ENCODE data around the gene RPS6KC1.

The RPS6KC1 gene

DNA sequence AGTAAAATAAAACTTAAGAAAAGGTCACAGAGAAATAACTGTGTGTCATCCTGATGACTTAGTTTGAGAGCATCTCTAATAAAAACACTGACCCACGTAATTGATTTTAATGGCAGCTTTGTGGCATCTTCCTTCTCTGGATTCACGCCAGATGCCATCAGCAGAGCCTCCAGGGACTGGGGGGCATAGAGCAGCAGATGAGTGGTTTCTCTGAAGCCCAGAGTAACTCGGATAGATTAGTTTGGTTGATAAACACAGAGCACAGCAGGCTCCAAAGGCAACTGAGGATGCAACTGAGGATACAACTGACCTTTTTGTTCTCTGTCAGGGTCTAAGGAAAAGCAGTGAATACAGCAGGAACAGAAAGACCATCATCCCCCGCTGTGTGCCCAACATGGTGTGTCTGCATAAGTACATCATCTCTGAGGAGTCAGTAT, 180.8 kb downstream of the RPS6KC1 start:
- DNase-seq (ENCODE audit: low read depth): no peak

DNA sequence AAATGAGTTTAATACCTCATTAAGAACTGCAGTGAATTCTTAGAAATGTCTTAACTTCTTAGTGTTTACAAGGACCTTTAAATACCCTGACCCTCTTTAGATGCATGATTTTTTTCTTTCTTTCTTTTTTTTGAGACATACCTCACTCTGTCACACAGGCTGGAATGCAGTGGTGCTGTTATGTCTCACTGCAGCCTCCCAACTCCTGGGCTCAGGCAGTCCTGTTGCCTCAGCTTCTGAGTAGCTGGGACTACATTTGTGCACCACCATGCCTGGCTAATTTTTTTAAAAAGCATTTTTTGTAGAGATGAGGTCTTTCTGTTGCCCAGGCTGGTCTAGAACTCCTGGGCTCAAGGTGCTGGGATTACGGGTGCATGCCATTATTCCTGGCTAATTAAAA, 191.8 kb downstream of the RPS6KC1 start:
- DNase-seq (ENCODE audit: low read depth): no peak

DNA sequence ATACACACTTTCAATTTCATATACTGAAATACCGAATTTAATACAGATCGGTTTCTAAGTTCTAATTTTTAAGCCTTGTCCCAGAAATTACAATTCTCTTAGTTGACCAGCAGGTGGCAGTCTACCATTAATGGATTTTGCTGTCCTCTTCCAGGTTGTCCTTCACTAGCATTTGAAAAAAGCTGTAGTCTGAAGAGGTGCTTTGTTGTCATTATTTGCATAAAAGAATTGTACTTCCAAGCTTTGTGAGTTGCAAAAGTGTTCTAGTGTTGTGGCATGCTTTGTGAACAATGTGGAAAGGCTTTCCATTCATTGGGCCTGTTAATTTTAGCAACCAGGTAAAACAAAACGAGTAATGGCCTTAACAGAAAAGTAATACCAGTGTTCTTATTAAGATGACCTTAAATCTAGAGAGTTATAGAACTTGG, 193.6 kb downstream of the RPS6KC1 start:
- DNase-seq (ENCODE audit: low read depth): no peak

DNA sequence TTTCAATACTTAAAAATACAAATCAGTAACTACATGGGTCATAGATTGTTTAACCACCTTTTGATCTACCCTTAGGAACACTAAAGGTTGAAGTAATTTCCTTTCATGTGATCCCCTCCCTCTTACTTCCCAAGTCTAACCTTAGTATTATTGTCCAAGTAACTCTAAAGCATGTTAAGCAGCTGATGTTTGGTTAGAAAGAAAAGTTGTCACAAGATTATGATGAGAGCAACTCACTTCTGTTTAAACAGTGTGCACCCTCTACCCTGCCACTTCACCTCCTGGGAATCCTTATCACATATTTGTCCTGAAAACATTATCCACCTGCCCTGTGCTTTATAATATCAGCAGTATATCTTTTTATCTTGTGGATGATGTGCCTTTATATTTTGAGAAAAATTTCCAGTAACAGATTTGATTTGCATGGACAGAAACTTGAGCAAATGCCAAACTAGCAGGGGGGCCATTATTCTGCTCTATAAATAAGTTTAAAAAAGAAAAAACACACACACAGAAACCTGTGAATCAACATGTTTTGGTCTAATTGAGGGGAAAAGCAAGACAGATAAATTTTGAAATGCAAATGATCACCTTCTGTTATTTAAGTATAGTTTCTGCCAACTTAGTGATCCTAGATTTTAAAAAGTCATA, 194.3 kb downstream of the RPS6KC1 start:
- DNase-seq (ENCODE audit: low read depth): no peak

DNA sequence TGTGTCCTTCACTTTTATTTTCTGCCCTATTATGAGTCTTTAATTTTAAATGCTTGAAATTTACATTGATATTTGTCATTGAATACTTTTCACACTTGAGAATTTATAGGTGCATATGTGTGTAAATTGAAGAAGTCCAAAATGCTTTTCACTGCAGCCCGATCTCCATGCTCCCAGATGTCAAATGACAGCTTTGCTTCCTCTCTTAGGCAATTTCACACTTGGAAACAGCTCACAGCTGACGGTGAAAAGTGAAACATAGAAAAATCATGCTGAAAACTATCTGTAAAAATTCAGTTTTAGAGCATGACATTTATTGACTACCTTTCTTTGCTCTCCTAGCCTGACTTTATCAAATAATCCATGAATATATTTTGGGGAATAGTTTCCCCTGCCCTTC, 196.0 kb downstream of the RPS6KC1 start:
- no peak for DNase-seq (ENCODE audit: low read depth)

DNA sequence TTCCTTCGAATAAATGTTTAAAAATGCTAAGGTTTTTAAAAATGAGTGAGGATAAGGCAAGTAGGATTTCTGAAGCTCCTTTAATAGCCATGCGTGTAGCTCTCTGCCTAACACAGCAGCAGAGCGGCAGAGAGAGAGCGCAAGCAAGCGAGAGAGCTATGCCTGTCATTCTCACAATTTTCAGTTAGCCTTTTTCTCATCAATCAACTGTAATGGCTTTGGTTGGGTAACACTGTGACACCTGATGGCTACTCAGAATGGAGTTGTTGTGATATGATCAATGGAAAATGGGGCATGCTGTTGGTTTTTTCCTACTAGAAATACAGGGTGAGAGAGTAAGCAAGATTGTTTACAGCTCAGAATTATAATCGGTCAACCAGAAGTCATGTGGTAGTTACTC, 198.4 kb downstream of the RPS6KC1 start:
- DNase-seq (ENCODE audit: low read depth): no peak

DNA sequence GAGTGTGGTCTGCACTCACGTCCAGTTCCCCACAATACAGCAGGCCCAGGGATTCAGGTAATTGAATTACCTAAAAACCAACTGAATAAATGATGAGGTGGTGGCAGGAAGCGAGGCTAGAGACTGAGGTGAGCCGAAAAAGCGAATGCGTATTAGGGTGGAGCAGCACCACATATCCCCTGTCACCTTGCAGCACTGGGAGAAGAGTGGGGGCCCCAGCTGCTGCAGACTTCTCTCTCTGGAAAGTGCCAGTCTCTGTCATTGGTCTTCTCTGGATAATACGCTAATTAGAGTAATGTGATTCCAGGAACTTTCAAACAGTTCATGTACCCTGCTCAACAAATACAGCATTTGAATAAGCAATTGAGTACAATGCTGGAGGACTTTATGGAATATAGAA, 199.0 kb downstream of the RPS6KC1 start:
- no peak for DNase-seq (ENCODE audit: low read depth)

DNA sequence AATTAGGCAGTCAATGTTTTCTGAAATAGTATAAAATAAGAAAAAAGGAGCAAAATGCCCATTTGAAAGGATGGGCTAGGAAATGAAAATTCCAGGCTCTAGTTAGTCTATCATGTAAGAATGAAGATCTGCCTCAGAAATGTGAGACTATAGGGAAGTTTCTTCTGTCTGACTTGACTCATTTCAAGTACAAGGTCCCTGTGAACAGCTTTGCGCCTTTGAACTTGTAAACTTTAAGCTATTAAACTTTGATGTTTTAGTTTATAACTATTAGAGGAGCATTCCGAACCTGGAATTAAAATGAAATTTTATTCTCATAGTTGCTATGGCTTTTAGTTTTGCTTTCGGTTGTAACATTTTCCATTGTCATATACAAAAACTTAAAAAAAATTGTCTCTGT, 199.4 kb downstream of the RPS6KC1 start:
- DNase-seq (ENCODE audit: low read depth): no peak

DNA sequence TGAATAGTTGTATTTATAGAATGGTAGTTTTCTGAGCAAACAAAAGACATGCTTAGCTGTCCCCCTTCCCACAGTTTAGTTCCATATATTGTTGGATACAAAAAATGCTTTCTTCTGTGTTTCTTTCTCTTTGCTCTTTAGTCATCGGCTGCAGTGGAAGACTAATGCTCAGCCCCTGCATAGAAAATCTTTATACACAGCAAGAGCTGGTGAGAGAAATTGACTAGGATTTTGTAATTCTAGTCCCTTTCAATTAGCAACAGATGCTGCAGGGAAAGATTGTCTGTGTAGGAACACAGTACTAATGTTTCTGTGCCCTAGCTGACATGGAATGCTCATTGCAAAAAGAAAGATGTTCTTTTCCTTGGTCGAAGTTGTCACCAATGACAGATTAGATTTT, 200.9 kb downstream of the RPS6KC1 start:
- no peak for DNase-seq (ENCODE audit: low read depth)

DNA sequence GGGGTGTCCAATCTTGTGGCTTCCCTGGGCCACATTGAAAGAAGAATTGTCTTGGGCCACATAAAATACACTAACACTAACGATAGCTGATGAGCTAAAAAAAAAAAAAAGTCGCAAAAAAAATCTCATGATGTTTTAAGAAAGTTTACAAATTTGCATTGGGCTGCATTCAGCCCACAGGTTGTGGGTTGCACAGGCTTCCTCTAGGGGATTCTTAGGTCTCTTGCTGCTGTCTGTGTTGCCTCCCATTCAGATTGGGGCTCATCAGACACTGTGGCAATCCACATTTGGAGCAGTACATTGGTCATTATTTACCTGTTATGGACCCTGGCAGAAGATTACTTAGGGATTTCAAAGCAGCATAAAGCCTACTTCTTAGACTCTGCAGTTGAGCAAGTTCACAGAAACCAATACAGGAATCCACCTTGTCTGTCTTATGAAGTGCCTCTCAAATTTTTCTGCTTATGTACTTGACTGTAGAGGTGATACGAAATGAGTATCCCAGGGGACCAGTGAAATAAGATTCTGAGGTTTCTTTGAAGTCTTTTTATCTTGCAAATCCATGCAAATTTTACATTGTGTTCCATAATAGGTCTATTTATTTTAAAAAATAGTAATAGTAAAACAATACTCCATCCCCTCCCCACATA, 205.5 kb downstream of the RPS6KC1 start:
- no peak for DNase-seq (ENCODE audit: low read depth)

DNA sequence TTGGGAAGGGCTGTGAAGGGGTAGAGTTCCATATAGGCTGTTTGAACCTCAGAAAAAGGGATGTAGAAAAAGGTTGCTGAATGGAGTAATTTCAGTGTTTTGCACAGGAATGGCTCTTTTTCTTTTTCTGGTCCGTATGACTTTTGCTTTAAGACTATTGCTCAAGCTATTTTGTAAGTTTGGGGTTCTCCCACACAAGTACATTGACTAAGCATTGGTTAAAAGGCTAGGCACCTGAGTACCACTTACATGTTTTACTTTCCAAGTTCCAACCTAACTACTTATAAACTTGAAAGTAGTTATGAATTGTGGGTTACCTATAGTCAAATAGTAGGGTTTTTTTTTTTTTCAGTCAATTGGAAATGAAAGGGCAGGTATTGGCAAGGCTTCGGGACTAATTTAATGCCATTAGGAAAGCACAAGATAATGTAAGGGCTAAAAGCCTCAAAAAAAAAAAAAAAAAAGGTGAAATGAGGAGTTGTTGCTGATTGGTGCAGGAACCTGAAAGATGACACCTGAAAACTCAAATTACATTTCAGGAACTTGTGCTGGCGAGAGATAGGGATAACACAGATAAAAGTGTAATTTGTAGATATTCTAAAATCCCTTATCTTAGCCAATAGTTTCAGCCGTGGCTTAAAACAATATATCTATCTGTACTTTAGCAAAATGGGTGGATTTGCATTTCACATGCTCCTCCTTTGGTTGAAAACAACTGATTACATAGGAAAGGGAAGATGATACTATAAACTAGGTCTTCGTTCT, 209.5 kb downstream of the RPS6KC1 start:
- no peak for DNase-seq (ENCODE audit: low read depth)

DNA sequence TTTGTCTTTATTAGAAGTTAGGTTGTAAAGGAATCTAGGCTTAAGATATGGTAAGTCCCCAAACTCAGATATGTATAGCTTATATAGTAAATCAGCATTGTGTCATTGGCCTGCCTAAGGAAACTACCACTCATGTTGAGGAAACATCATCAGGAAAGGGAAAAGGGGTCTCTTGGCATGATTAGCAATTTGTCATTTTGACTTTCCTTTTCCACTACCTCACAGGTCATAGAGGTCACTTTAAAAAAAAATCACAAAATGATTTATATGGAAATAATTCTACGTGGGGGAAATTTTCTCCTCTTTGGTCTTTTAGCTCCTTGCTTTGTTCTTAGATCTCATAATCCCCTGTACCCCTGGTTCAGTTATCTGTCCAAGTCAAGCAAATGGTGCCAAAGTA, 213.5 kb downstream of the RPS6KC1 start:
- no peak for DNase-seq (ENCODE audit: low read depth)

DNA sequence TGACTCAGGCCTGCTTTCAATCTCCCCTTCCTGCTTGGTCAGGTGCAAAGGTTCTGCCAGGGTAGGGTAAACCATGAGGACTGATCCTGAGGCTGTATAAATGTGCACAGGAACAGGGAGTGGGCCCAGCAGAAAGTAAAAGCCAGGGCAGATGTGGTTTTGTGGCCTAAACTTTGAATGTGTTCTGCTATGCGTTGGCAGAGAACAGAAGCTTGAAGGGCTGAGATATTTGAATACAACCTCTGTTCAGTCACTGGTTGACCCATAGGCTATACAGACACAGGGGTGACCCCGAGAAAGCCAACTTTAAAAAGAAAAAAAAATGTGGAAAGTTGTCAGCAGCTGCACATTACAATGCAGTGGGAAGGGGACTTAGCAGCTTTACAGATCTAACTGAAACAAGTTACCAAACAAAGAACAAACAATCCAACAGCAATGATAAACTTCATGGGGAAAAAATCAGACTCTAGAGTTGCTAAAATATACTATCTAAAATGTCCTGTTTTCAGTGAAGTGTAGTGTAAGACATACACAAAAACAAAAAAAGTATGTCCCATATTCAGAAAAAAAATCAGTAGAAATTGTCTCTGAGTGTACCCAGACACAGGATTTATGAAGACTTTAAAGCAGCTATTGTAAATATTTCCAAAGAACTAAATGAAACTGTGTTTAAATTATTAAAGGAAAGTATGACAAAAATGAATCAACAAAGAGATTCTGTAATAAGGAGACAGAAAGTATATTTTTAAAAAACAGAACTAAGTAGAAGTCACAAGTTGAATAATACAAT, 216.1 kb downstream of the RPS6KC1 start:
- no peak for DNase-seq (ENCODE audit: low read depth)

DNA sequence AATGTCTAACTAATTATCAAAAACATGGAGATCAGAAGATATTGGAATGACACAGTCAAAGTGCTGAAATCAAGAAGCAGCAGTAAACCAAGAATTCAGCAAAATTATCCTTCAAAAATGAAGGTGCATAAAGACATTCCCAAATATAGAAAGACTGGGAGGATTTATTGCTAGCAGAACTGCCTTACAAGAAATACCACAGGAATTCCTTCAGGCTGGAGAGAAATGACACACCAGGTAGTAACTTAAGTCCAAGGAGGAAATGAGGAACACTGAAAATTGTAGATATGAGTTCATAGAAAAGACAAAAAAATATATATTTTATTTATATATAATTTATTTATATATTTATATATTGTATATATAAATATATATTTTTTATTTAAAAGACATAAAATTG, 217.2 kb downstream of the RPS6KC1 start:
- no peak for DNase-seq (ENCODE audit: low read depth)

DNA sequence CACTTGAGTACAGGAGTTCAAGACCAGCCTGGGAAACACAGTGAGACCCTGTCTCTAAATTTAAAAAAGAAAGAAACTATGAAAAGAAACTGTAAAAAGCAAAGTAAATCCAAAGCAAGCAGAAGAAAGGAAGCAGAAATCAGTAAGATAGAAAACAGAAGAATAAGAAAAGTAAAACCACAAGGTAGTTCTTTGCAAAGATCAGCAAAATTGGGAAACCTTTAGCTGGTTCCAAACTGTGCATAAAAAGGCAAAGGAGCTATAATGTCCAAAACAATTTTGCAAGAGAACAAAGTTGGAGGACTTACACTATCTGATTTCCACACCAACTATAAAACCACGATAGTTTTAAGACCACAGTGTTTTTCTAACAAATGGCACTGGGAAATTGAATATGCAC, 218.8 kb downstream of the RPS6KC1 start:
- DNase-seq (ENCODE audit: low read depth): no peak

DNA sequence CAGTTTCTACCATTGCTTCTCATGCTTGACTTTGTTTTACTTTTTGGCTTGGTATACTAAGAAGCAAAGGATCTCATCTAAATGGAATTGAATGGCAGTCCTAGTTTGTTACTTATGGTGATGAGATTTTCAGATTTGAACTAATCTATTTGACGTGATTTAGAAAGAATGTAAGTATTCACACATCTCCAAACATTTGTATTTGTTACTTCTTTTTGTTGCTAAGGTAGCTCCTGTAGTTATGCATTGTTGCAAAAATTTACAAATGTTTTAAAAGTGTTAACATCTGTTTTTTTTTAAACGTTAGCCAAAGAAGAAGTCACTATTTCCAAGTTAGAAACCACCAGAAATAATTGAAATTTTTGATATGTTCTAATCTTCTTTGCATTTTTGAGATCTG, 222.5 kb downstream of the RPS6KC1 start:
- no peak for DNase-seq (ENCODE audit: low read depth)

DNA sequence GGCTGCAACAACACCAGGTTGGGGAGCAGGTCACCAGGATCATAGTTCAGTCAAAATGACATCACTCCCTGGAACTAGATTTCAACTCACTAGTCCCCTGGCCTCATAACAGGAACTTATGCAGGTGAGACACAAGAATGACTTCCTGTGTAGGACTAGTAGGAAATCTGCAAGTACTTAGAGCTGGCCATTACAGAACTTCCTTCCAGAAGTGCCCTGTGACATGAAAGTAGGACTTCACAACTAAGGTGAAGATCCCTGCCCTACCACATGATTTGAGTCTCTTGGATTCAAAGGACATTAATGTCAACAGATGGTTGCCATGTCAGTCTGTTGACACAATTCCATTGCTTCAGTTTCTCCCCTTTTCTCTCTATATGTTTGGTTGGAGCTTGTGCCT, 223.1 kb downstream of the RPS6KC1 start:
- DNase-seq (ENCODE audit: low read depth): no peak

DNA sequence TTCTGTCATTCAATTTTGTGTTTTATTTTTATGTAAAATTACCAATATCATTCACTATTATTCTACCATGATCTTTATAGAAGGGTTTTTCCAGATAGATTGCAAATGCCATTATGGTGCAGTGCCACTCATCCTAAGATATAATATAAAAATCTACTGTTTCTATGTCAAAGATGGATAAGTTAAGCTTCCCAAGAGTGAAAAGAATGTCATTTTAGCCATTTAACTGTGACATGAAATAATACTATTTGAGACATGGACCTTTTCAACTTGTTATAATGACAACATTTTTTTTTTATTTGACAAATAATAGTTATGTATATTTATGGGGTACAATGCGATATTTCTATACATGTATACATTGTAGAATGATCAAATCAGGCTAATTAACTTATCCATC, 224.3 kb downstream of the RPS6KC1 start:
- DNase-seq (ENCODE audit: low read depth): no peak

DNA sequence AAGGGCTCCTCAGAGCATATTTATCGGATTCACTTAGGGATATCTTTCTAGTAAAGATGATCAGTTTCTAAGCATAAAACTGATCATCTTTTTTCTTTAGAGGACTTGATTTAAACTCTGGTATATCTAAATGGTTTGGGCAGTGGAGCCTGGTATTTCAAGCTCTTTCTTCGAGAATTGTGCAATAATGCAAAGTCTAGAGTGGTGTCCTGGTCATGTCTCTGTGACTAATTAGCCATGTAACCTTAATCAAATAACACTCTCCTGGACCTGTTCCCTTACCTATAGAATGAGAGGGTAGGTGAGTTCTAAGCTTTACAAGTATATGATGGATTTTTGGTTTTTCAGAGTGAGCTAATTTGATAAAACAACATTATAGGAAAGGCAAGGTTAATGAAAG, 225.2 kb downstream of the RPS6KC1 start:
- no peak for DNase-seq (ENCODE audit: low read depth)

DNA sequence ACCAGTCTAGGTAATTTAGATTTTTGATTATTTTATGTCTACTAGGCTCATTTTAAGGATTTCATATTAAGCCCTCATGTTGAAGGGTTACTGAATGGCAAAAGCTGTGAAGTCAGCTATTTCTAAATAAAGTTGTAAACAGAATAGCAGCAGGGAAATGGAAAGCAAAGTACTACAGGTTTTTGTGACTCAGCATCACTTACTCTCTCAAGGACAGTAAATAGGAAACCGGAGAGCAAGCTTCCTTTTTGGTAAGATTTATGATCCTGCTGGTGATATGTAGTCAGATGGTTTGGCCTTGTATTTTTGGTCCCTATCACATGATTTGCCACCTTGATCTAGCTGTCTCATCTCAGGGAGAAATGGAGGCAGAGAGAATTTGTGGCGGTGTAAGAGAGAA, 226.0 kb downstream of the RPS6KC1 start:
- no peak for DNase-seq (ENCODE audit: low read depth)

DNA sequence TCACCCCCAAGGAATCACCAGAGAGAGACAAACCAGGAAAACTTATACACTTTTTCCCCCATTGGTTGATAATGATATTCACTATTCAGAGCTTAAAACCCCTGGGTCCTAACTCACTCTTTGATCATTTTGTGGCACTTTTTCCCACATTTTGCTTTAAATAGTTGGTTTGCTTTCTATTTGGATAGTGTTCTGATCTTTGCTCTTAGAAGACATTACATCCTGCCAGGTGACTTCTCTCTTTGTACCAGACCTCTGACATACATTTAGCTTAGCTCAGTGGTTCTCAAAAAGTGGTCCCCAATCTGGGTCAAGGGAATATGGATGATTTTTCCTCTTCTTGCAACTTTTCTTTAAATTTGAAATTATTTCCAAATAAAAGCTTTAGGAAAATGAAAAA, 228.4 kb downstream of the RPS6KC1 start:
- no peak for DNase-seq (ENCODE audit: low read depth)

DNA sequence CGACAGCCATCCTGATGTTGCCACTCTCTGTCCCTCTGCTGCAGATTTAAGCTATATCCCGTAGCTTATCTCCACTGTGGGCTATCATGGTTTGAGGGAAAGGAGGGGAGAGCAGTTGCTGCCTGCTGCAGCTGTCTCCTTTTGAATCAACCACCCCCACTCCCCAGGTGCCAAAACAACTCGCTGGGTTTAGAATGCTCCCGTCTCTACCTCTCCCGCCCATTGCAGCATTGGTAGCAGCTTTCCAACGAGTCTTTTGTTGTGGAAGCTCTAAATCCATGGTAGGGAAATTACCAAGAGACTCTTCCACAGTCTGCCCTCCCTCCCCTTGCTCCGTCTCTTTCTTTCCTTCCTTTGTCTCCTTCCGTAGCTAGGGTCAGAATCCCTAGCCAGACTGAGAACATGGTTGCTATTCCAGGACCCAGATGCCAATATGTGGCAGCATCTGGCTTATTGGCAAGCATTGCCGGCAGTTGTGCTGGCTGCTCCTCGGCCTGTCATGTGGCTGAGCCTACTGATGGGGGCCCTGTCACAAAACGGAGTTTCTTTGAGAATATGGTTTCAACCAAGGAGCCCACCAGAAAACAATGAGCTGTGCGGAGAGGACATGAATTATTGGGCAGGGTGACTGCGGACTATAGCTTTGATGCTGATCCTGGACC, 230.7 kb downstream of the RPS6KC1 start:
- no peak for DNase-seq (ENCODE audit: low read depth)
